ENCODE measurements around the gene YY1AP1.
"Not testable (repeated sequence)": the region's sequence is repeated elsewhere in the genome, so short reads cannot be mapped to it uniquely, and the experiment has no call there.

DNA sequence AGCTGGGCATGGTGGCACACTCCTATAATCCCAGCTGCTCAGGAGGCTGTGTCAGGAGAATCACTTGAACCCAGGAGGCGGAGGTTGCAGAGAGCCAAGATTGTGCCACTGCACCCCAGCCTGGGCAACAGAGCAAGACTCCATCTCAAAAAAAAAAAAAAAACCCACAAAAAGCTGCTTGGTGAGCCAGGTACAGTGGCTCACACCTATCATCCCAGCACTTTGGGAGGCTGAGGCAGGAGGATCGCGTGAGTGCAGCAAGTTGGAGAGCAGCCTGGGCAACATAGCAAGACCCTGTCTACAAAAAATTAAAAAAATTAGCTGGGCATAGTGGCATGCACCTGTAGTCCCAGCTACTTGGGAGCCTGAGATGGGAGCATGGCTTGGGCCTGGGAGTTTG, 26.5 kb upstream of the YY1AP1 start:
- TF ChIP-seq POLR2A (IDR thresholded peaks at IDR 0.05), result not testable (repeated sequence)
- TF ChIP-seq, protein P1, sequence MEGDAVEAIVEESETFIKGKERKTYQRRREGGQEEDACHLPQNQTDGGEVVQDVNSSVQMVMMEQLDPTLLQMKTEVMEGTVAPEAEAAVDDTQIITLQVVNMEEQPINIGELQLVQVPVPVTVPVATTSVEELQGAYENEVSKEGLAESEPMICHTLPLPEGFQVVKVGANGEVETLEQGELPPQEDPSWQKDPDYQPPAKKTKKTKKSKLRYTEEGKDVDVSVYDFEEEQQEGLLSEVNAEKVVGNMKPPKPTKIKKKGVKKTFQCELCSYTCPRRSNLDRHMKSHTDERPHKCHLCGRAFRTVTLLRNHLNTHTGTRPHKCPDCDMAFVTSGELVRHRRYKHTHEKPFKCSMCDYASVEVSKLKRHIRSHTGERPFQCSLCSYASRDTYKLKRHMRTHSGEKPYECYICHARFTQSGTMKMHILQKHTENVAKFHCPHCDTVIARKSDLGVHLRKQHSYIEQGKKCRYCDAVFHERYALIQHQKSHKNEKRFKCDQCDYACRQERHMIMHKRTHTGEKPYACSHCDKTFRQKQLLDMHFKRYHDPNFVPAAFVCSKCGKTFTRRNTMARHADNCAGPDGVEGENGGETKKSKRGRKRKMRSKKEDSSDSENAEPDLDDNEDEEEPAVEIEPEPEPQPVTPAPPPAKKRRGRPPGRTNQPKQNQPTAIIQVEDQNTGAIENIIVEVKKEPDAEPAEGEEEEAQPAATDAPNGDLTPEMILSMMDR (IDR thresholded peaks at IDR 0.05), result not testable (repeated sequence)
